Measurements from ENCODE around the gene FRMD5.

DNA sequence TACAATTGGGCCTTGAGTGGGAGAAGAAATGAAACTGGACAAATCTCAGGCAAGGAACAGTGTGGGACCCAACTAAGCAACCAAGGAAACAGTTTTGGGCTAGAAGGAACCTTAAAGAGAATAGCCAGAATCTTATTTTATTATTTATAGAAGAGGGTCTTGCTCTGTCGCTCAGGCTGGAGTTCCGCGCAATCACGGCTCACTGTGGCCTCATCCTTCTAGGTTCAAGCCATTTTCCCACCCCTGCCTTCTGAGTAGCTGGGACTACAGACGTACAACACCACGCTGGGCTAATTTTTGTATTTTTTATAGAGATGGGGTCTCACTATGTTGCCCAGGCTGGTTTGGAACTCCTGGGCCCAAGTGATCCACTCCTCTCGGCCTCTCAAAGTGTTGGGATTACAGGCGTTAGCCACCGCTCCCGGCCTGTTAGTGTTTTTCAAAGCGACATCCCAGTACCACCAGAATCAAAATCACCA lies 369.0 kb downstream of the FRMD5 start:
- TF ChIP-seq, protein P1, sequence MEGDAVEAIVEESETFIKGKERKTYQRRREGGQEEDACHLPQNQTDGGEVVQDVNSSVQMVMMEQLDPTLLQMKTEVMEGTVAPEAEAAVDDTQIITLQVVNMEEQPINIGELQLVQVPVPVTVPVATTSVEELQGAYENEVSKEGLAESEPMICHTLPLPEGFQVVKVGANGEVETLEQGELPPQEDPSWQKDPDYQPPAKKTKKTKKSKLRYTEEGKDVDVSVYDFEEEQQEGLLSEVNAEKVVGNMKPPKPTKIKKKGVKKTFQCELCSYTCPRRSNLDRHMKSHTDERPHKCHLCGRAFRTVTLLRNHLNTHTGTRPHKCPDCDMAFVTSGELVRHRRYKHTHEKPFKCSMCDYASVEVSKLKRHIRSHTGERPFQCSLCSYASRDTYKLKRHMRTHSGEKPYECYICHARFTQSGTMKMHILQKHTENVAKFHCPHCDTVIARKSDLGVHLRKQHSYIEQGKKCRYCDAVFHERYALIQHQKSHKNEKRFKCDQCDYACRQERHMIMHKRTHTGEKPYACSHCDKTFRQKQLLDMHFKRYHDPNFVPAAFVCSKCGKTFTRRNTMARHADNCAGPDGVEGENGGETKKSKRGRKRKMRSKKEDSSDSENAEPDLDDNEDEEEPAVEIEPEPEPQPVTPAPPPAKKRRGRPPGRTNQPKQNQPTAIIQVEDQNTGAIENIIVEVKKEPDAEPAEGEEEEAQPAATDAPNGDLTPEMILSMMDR (conservative IDR thresholded peaks at IDR 0.05 in 1 of 2, IDR thresholded peaks at IDR 0.05 in 1 of 2; ENCODE audit: low read depth in 1 of 2, low read length in 2 of 2): no peak
- TF ChIP-seq EZH2 (IDR thresholded peaks at IDR 0.05; ENCODE audit: low read length, missing control alignments): no peak

All from fibroblast of lung (primary cell).